Adipose tissue (tissue), 3 donors: ENCODE data around the gene TBRG4. TPM values are rescaled to one million over a fixed set of nuclear protein-coding genes. Genes with fewer than 3 reads are reported as not detected.

Experiments used
- H3K27ac ChIP-seq: one replicate; pipeline ENCODE4 v1.5.1; 2013; ENCODE audit warnings: low read depth, low read length
- WGBS, 3 donors: extraction: QIAGEN DNeasy Blood & Tissue Kit; methylation state at CpG; one replicate each; pipeline ENCODE4 v1.1.7; 2013; 5-methylcytosine and 5-hydroxymethylcytosine counted together
- polyA plus RNA-seq, 3 donors: library from polyadenylated mRNA; stranded (reverse); fragments of 200-250 nt; gene quantifications; one replicate each; pipeline ENCODE4 v1.2.3, GENCODE V29; 2013
- donor health status: healthy with polysubstance abuse.
- donor health status: Bipolar disorder and iron deficiency.
- donor health status: healthy.

The TBRG4 gene
- polyA plus RNA-seq, 3 donors, result 25.3 to 45.6 (median 27.1) TPM

DNA sequence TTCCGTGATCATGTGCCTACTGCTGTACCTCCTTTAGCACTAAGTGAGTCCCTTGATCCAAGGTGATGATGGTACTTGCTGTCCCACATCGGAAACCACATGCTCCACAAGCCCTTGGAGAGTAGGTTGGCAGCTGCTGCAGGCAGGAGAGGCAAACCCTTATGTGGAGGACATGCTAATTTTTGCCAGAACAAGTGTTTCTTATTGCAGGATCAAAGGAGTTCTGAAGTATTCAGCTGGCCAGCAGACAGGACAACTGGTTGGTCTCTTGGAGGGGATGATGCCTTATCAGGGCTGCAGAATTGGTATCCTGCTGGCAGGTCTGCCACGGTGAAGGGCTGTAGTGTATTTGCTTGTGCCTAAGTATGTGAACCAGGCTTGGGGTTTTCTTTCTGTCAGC is 59.5 kb downstream of the TBRG4 start:
- H3K27ac ChIP-seq, result no peak overlapping the region
- 83 to 92% (median 91%) methylated on average over 3 of the region's 3 CpGs for WGBS, 3 donors

- WGBS, 3 donors, result 90 to 96% (median 94%) methylated on average over 2 of the region's 2 CpGs
- H3K27ac ChIP-seq, result no peak overlapping the region
These were observed 61.3 kb downstream of the TBRG4 start for GRCh38 chr7:45050198-45050597.

Other genes starting within 250 kb of the TBRG4 start
- 1 to 10 TPM; 3.7 to 9.0 (median 8.1) TPM for gene PURB, start 226.2 kb downstream of the TBRG4 start, polyA plus RNA-seq
- 1 to 10 TPM; 1.1 to 6.5 (median 1.8) TPM for gene MYO1G, start 132.7 kb downstream of the TBRG4 start, polyA plus RNA-seq
- 10 to 100 TPM; 21.7 to 58.0 (median 47.7) TPM for gene CCM2, start 111.5 kb downstream of the TBRG4 start, polyA plus RNA-seq
- gene NACAD, start 22.7 kb downstream of the TBRG4 start, polyA plus RNA-seq, result 1 to 10 TPM in 2 of 3 donors, under 1 TPM in 1; 0.95 to 3.3 (median 2.0) TPM
- 100 to 1,000 TPM in 1 of 3 donors, 10 to 100 TPM in 2; 11.6 to 107 (median 58.5) TPM for gene RAMP3, start 46.1 kb upstream of the TBRG4 start, polyA plus RNA-seq